Loucy (cell line): Measurements from ENCODE around the gene SLC43A1.

Experiments
- CTCF ChIP-seq: fragments of 200-600 bp; sonication (generic); conservative IDR thresholded peaks from 2 replicates; pipeline ENCODE4 v1.5.1; 2014; ENCODE audit warnings: mild to moderate bottlenecking, antibody characterized with exemption, low read length
- EZH2phosphoT487 ChIP-seq: fragments of 200-600 bp; IDR thresholded peaks from 2 replicates; pipeline ENCODE4 v1.6.1; 2018; ENCODE audit warnings: antibody characterized with exemption, mild to moderate bottlenecking, moderate library complexity, borderline replicate concordance

DNA sequence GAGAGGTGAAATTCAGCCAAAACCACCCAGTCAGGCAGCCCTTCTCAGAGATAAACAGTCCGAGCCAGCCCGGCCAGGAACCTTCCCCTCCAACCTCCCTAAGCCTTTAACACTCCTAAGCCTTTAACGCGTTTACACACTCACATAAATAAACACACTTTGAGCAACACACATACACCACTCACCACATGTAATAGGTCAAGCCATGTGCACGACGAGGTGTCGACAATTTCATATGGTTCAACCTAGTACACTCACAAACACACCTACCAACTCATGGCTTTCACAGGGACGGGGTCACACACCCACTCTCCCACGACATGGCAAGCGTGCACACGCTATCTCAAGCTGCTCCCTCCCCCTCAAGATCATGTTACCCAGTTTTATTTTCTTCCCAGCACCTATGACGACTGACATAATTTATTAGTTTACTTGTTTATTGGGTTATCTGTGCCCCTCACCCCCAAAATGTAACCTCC lies 15.5 kb downstream of the SLC43A1 start:
- TF ChIP-seq CTCF (no peak), EZH2phosphoT487 (no peak)
